Mesendoderm (in vitro differentiated cells): Measurements from ENCODE around the gene DOK5.

Experiments used
- DNase-seq: peaks from one replicate; pipeline ENCODE4 v3.0.0; 2013
- H2AK5ac ChIP-seq: 2 replicates; pipeline ENCODE4 v1.6.1; 2013; ENCODE audit warnings: low read length, inconsistent platforms
- H2BK120ac ChIP-seq: 2 replicates; pipeline ENCODE4 v1.6.1; 2013; ENCODE audit warnings: low read depth, mild to moderate bottlenecking, low read length, moderate library complexity, mixed read lengths
- H2BK15ac ChIP-seq: replicated peaks from 2 replicates; pipeline ENCODE4 v1.6.1; 2013; ENCODE audit warnings: low read depth, mild to moderate bottlenecking, moderate library complexity
- H2BK5ac ChIP-seq: 2 replicates; pipeline ENCODE4 v1.6.1; 2013; ENCODE audit warnings: low read length, inconsistent platforms
- H3K18ac ChIP-seq: 2 replicates; pipeline ENCODE4 v1.6.1; 2013; ENCODE audit warnings: mild to moderate bottlenecking, low read length, mixed read lengths
- H3K23ac ChIP-seq: one replicate; pipeline ENCODE4 v1.6.1; 2013; ENCODE audit warnings: low read length
- H3K27ac ChIP-seq: 2 replicates; pipeline ENCODE4 v1.5.1; 2013; ENCODE audit warnings: low read depth, mild to moderate bottlenecking, inconsistent platforms, low read length, moderate library complexity
- H3K27me3 ChIP-seq: 2 replicates; pipeline ENCODE4 v1.6.1; 2013; ENCODE audit warnings: low read length, control low read depth, mild to moderate bottlenecking, inconsistent platforms; ENCODE audit not compliant: insufficient read depth, poor library complexity
- H3K36me3 ChIP-seq: 2 replicates; pipeline ENCODE4 v1.6.1; 2013; ENCODE audit warnings: low read length, inconsistent platforms; ENCODE audit not compliant: control insufficient read depth, insufficient read depth
- H3K4ac ChIP-seq: one replicate; pipeline ENCODE4 v1.6.1; 2013; ENCODE audit warnings: low read depth, mild to moderate bottlenecking, low read length, moderate library complexity
- H3K4me1 ChIP-seq: 2 replicates; pipeline ENCODE4 v1.6.1; 2013; ENCODE audit warnings: low read depth, low read length, inconsistent platforms; ENCODE audit not compliant: control insufficient read depth
- H3K4me2 ChIP-seq: 2 replicates; pipeline ENCODE4 v1.6.1; 2013; ENCODE audit warnings: low read length
- H3K4me3 ChIP-seq: 2 replicates; pipeline ENCODE4 v1.5.1; 2013; ENCODE audit warnings: mild to moderate bottlenecking, low read length
- H3K56ac ChIP-seq: one replicate; pipeline ENCODE4 v1.6.1; 2013; ENCODE audit warnings: low read length
- H3K79me1 ChIP-seq: 2 replicates; pipeline ENCODE4 v1.6.1; 2013; ENCODE audit warnings: low read length, inconsistent platforms
- H3K79me2 ChIP-seq: 2 replicates; pipeline ENCODE4 v1.6.1; 2013; ENCODE audit warnings: mild to moderate bottlenecking, low read length; ENCODE audit not compliant: control insufficient read depth, insufficient read depth
- H3K9ac ChIP-seq: 2 replicates; pipeline ENCODE4 v1.6.1; 2013; ENCODE audit warnings: low read length, inconsistent platforms
- H4K5ac ChIP-seq: one replicate; pipeline ENCODE4 v1.6.1; 2013; ENCODE audit warnings: low read length
- H4K8ac ChIP-seq: one replicate; pipeline ENCODE4 v1.6.1; 2013; ENCODE audit warnings: low read depth, mild to moderate bottlenecking, control low read depth, low read length, moderate library complexity
- whole genome bisulfite sequencing: extraction: QIAGEN DNeasy Blood & Tissue Kit; methylation state at CpG from one replicate; pipeline ENCODE4 v1.1.7; 2013; ENCODE audit warnings: low lambda C conversion rate, missing lambda C conversion rate; ENCODE audit not compliant: insufficient coverage; ENCODE audit errors: extremely low coverage; 5-methylcytosine and 5-hydroxymethylcytosine counted together

DOK5 gene

GRCh38 chr20:54598352-54598751 is 123.0 kb downstream of the DOK5 start:
- Histone ChIP-seq H4K8ac (no peak overlapping the region), H3K27me3 (no peaks in the 10 kb centered on the region), H4K5ac (no peak overlapping the region), H2AK5ac (no peak overlapping the region), H2BK15ac (no peak overlapping the region), H3K4me1 (no peaks in the 10 kb centered on the region), H3K23ac (no peak overlapping the region), H3K4ac (no peak overlapping the region), H2BK120ac (no peak overlapping the region), H2BK5ac (no peak overlapping the region), H3K56ac (no peak overlapping the region), H3K18ac (no peak overlapping the region), H3K79me2 (no peaks in the 10 kb centered on the region), H3K9ac (no peak overlapping the region), H3K36me3 (no peaks in the 10 kb centered on the region), H3K4me3 (no peak overlapping the region), H3K27ac (no peak overlapping the region), H3K79me1 (no peaks in the 10 kb centered on the region), H3K4me2 (no peak overlapping the region)
- no CpG with 5 or more reads among the region's 5 CpGs for WGBS
- DNase-seq = no peak

GRCh38 chr20:54600634-54601033 is 125.2 kb downstream of the DOK5 start:
- no peak overlapping the region for H3K56ac ChIP-seq
- WGBS = no CpG with 5 or more reads among the region's 3 CpGs
- no peak overlapping the region for H3K9ac ChIP-seq
- no peak overlapping the region for H2BK120ac ChIP-seq
- H2BK5ac ChIP-seq = no peak overlapping the region
- H3K4me2 ChIP-seq = no peak overlapping the region
- H3K36me3 ChIP-seq = no peaks in the 10 kb centered on the region
- H2AK5ac ChIP-seq = no peak overlapping the region
- no peak overlapping the region for H4K5ac ChIP-seq
- H3K18ac ChIP-seq = no peak overlapping the region
- no peak overlapping the region for H4K8ac ChIP-seq
- no peak overlapping the region for H2BK15ac ChIP-seq
- DNase-seq = no peak
- H3K4me3 ChIP-seq = no peak overlapping the region
- H3K27ac ChIP-seq = no peak overlapping the region
- H3K27me3 ChIP-seq = no peaks in the 10 kb centered on the region
- H3K79me1 ChIP-seq = no peaks in the 10 kb centered on the region
- H3K23ac ChIP-seq = no peak overlapping the region
- H3K79me2 ChIP-seq = no peaks in the 10 kb centered on the region
- no peak overlapping the region for H3K4ac ChIP-seq
- no peaks in the 10 kb centered on the region for H3K4me1 ChIP-seq

GRCh38 chr20:54601831-54602515 is 126.6 kb downstream of the DOK5 start:
- H3K23ac ChIP-seq = no peak overlapping the region
- no peak overlapping the region for H3K27ac ChIP-seq
- no peak overlapping the region for H3K56ac ChIP-seq
- WGBS = no CpG with 5 or more reads among the region's 10 CpGs
- no peaks in the 10 kb centered on the region for H3K36me3 ChIP-seq
- H2AK5ac ChIP-seq = no peak overlapping the region
- H3K79me1 ChIP-seq = no peaks in the 10 kb centered on the region
- no peak overlapping the region for H2BK120ac ChIP-seq
- no peak overlapping the region for H3K4me2 ChIP-seq
- no peak overlapping the region for H3K9ac ChIP-seq
- no peak overlapping the region for H3K4ac ChIP-seq
- H3K27me3 ChIP-seq = no peaks in the 10 kb centered on the region
- no peak overlapping the region for H3K4me3 ChIP-seq
- no peaks in the 10 kb centered on the region for H3K79me2 ChIP-seq
- no peak overlapping the region for H2BK5ac ChIP-seq
- H4K8ac ChIP-seq = no peak overlapping the region
- no peak for DNase-seq
- no peak overlapping the region for H3K18ac ChIP-seq
- no peak overlapping the region for H2BK15ac ChIP-seq
- H4K5ac ChIP-seq = no peak overlapping the region
- H3K4me1 ChIP-seq = no peaks in the 10 kb centered on the region

- Histone ChIP-seq H3K18ac (no peak overlapping the region), H2BK5ac (no peak overlapping the region), H3K4ac (no peak overlapping the region), H3K4me3 (no peak overlapping the region), H3K23ac (no peak overlapping the region), H2BK15ac (no peak overlapping the region), H3K9ac (no peak overlapping the region), H3K27me3 (no peaks in the 10 kb centered on the region), H3K79me2 (no peaks in the 10 kb centered on the region), H3K56ac (no peak overlapping the region), H3K4me1 (no peaks in the 10 kb centered on the region), H2BK120ac (no peak overlapping the region), H4K5ac (no peak overlapping the region), H3K4me2 (no peak overlapping the region), H4K8ac (no peak overlapping the region), H3K79me1 (no peaks in the 10 kb centered on the region), H2AK5ac (no peak overlapping the region), H3K36me3 (no peaks in the 10 kb centered on the region), H3K27ac (no peak overlapping the region)
- no CpG with 5 or more reads among the region's 3 CpGs for WGBS
- DNase-seq = no peak
Measured at GRCh38 chr20:54605319-54605718, 129.9 kb downstream of the DOK5 start.

- Histone ChIP-seq H3K9ac (no peak overlapping the region), H4K5ac (no peak overlapping the region), H3K79me2 (no peaks in the 10 kb centered on the region)
Measured at GRCh38 chr20:54606380-54606779, 131.0 kb downstream of the DOK5 start.

More at GRCh38 chr20:54606380-54606779, 131.0 kb downstream of the DOK5 start:
- Histone ChIP-seq H2AK5ac (no peak overlapping the region), H3K4ac (no peak overlapping the region), H3K56ac (no peak overlapping the region), H3K36me3 (no peaks in the 10 kb centered on the region), H3K4me2 (no peak overlapping the region), H3K4me3 (no peak overlapping the region), H2BK5ac (no peak overlapping the region), H3K4me1 (no peaks in the 10 kb centered on the region), H3K27ac (no peak overlapping the region), H3K27me3 (no peaks in the 10 kb centered on the region), H3K18ac (no peak overlapping the region), H2BK15ac (no peak overlapping the region), H4K8ac (no peak overlapping the region), H3K23ac (no peak overlapping the region), H3K79me1 (no peaks in the 10 kb centered on the region), H2BK120ac (no peak overlapping the region)
- DNase-seq = no peak
- WGBS = no CpG with 5 or more reads among the region's 3 CpGs
